Astrocyte of the cerebellum (primary cell): Measurements from ENCODE around the gene FBXW9.

Source experiments
- DNase-seq: peaks from one replicate; pipeline ENCODE4 v3.0.0-alpha.2; 2011; ENCODE audit warnings: low read depth
- H3K4me3 ChIP-seq: 2 replicates; pipeline ENCODE4 v1.5.1; 2011; ENCODE audit warnings: mild to moderate bottlenecking, low read depth, low read length, moderate library complexity
- CTCF ChIP-seq: IDR thresholded peaks from 2 replicates; pipeline ENCODE4 v1.5.1; 2012; ENCODE audit warnings: low read length, low read depth, moderate library complexity, mild to moderate bottlenecking; ENCODE audit errors: missing control alignments
- in situ Hi-C: cut with HindIII; loops from 2 replicates; pipeline ENCODE4 v1.10.0; 2017; ENCODE audit warnings: low sequenced_read_pairs

Gene FBXW9

GRCh38 chr19:12642506-12642905 is 53.9 kb downstream of the FBXW9 start:
- no peak for TF ChIP-seq CTCF
- no peak for DNase-seq
- in situ Hi-C loops = no loop called here
- no peak overlapping the region for H3K4me3 ChIP-seq

DNA sequence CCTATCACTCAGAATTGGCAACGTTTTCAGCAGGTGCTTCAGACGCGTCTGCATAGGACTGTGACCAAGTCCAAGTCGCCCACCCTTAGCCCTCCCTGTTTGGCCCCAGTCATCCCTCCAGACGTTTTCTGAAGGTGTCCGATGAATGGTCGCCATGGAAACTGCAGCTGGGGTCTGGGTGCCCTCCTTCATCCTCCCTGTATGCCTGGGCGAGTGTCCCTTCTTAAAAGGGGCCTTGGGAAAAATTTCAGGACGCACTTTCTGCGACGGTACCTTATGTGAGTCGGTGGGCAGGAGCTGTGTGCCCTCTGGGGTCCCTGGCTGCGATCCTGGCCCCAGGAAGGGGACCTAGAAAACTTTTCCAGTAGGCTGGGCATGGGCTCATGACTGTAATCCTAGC is 55.0 kb downstream of the FBXW9 start:
- TF ChIP-seq CTCF = no peak
- in situ Hi-C loops = no loop called here
- no peak overlapping the region for H3K4me3 ChIP-seq
- DNase-seq = no peak

DNA sequence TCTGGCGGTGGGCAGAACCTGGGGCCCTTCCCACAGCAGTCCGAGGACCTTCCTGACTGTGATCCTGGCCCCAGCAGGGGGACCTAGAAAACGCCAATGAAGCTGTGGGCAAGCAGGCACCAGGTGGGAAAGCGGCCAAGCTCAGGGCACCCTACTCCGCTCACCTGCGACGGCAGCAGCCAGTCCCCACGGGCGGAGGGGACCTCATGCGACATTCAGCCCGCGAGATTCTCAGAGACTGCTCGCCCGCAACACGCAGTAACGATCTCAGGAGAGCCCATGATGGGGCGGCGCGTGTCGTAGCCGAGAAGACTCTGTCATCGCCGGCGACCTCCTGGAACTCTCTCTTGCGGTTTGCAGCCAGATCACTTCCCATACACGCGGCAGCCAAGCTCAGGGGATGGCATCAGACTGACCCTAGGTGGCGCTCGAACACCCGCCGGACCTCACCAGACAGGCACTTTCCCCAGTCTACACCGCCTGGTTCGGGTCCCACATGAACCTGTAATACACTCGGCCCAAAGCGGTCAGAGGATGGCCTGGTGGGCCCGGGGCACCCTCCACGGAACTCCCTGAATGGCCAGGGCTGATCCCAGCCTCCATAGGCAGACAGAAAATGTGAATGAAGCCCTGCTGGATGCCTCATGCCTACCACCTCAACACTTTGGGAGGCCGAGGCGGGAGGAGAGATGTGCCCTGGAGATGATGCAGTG is 56.4 kb downstream of the FBXW9 start:
- no peak overlapping the region for H3K4me3 ChIP-seq
- peak; percentile 16 for DNase-seq
- in situ Hi-C loops = no loop called here
- TF ChIP-seq CTCF = peak; percentile 68
